Neural cell (in vitro differentiated cells): ENCODE results near the gene ARID1B. TPM values are rescaled to one million over a fixed set of nuclear protein-coding genes. Genes with fewer than 3 reads are reported as not detected.

Experiments used
- H2AFZ ChIP-seq: fragments of 200-600, 300-800 bp; sonication (generic), shearing (Covaris generic); 2 replicates; pipeline ENCODE4 v1.6.0; 2014; ENCODE audit warnings: low read depth, mild to moderate bottlenecking, antibody characterized with exemption, low read length, moderate library complexity
- H3F3A ChIP-seq: fragments of 200-600 bp; shearing (Covaris generic); 2 replicates; pipeline ENCODE4 v1.6.1; 2016; ENCODE audit warnings: mild to moderate bottlenecking, moderate library complexity, mixed read lengths, antibody characterized with exemption, low read length; ENCODE audit not compliant: insufficient read depth, poor library complexity, severe bottlenecking
- H3K27ac ChIP-seq: fragments of 200-600, 300-800 bp; sonication (generic), shearing (Covaris generic); 2 replicates; pipeline ENCODE4 v1.5.1; 2014; ENCODE audit warnings: mild to moderate bottlenecking, low read length, moderate library complexity
- H3K27me3 ChIP-seq: fragments of 300-800, 200-600 bp; sonication (generic), shearing (Covaris generic); 2 replicates; pipeline ENCODE4 v1.6.0; 2014; ENCODE audit warnings: mild to moderate bottlenecking, low read depth, low read length, moderate library complexity; ENCODE audit not compliant: insufficient read depth
- H3K36me3 ChIP-seq: fragments of 300-800, 200-600 bp; sonication (generic), shearing (Covaris generic); 2 replicates; pipeline ENCODE4 v1.5.1; 2014; ENCODE audit warnings: mild to moderate bottlenecking, antibody characterized with exemption, low read length, moderate library complexity; ENCODE audit not compliant: insufficient read depth
- H3K4me2 ChIP-seq: fragments of 300-800, 200-600 bp; sonication (generic), shearing (Covaris generic); 2 replicates; pipeline ENCODE4 v1.6.0; 2014; ENCODE audit warnings: mild to moderate bottlenecking, low read length
- H3K4me3 ChIP-seq: fragments of 300-800, 200-600 bp; sonication (generic), shearing (Covaris generic); 2 replicates; pipeline ENCODE4 v1.5.1; 2014; ENCODE audit warnings: mild to moderate bottlenecking, low read length, moderate library complexity
- H3K79me2 ChIP-seq: fragments of 200-600 bp; shearing (Covaris generic); replicated peaks from 2 replicates; pipeline ENCODE4 v1.6.0; 2014; ENCODE audit warnings: mild to moderate bottlenecking, low read length, moderate library complexity; ENCODE audit not compliant: insufficient read depth
- H3K9ac ChIP-seq: fragments of 300-800, 200-600 bp; sonication (generic), shearing (Covaris generic); 2 replicates; pipeline ENCODE4 v1.6.1; 2016; ENCODE audit warnings: mild to moderate bottlenecking, low read length, mixed read lengths
- H3K9me2 ChIP-seq: fragments of 200-600 bp; shearing (Covaris generic); 2 replicates; pipeline ENCODE4 v1.6.1; 2016; ENCODE audit warnings: mild to moderate bottlenecking, low read length, mixed read lengths; ENCODE audit not compliant: insufficient read depth
- H3K9me3 ChIP-seq: fragments of 200-600, 300-800 bp; sonication (generic), shearing (Covaris generic); 2 replicates; pipeline ENCODE4 v1.6.1; 2016; ENCODE audit warnings: mild to moderate bottlenecking, mixed run types, low read length, moderate library complexity, mixed read lengths
- H4K20me1 ChIP-seq: fragments of 200-600 bp; shearing (Covaris generic); 2 replicates; pipeline ENCODE4 v1.6.1; 2016; ENCODE audit warnings: mild to moderate bottlenecking, mixed run types; ENCODE audit not compliant: insufficient read depth
- EP300 ChIP-seq: fragments of 450-650 bp; conservative IDR thresholded peaks from 2 replicates; pipeline ENCODE4 v1.6.1; 2014; ENCODE audit warnings: antibody characterized with exemption, mild to moderate bottlenecking, moderate library complexity; ENCODE audit not compliant: poor library complexity, severe bottlenecking
- EZH2 ChIP-seq: fragments of 200-600, 300-800 bp; shearing (Covaris generic), sonication (generic); IDR thresholded peaks from 2 replicates; pipeline ENCODE4 v1.6.1; 2014; ENCODE audit warnings: antibody characterized with exemption, low read length, borderline replicate concordance, mild to moderate bottlenecking; ENCODE audit not compliant: insufficient read depth, poor library complexity, severe bottlenecking
- MXI1 ChIP-seq: fragments of 450-650 bp; conservative IDR thresholded peaks from 2 replicates; pipeline ENCODE4 v1.6.1; 2014; ENCODE audit warnings: antibody characterized with exemption, mild to moderate bottlenecking; ENCODE audit not compliant: poor library complexity, severe bottlenecking
- POLR2AphosphoS5 ChIP-seq: IDR thresholded peaks from 2 replicates; pipeline ENCODE4 v1.6.1; 2012
- REST ChIP-seq: IDR thresholded peaks from 2 replicates; pipeline ENCODE4 v1.6.1; 2012; ENCODE audit warnings: borderline replicate concordance
- SMC3 ChIP-seq: fragments of 450-650 bp; conservative IDR thresholded peaks from 2 replicates; pipeline ENCODE4 v1.6.1; 2014; ENCODE audit warnings: antibody characterized with exemption, mild to moderate bottlenecking, moderate library complexity; ENCODE audit not compliant: poor library complexity
- TAF1 ChIP-seq: IDR thresholded peaks from 2 replicates; pipeline ENCODE4 v1.6.1; 2012; ENCODE audit warnings: low read depth
- polyA plus RNA-seq: library from polyadenylated mRNA; depleted of rRNA; stranded (reverse); fragments of >200 nt; gene quantifications from 2 replicates; pipeline ENCODE4 v1.2.3, GENCODE V29; 2014
- TF ChIP-seq, protein P1 (sequence below): fragments of 450-650 bp; IDR thresholded peaks from 2 replicates; pipeline ENCODE4 v1.5.1; 2014; ENCODE audit warnings: antibody characterized with exemption, mild to moderate bottlenecking, moderate library complexity; ENCODE audit not compliant: poor library complexity, severe bottlenecking

ARID1B gene
- polyA plus RNA-seq, 1 donor from 2014 or later: 35.0 TPM

DNA sequence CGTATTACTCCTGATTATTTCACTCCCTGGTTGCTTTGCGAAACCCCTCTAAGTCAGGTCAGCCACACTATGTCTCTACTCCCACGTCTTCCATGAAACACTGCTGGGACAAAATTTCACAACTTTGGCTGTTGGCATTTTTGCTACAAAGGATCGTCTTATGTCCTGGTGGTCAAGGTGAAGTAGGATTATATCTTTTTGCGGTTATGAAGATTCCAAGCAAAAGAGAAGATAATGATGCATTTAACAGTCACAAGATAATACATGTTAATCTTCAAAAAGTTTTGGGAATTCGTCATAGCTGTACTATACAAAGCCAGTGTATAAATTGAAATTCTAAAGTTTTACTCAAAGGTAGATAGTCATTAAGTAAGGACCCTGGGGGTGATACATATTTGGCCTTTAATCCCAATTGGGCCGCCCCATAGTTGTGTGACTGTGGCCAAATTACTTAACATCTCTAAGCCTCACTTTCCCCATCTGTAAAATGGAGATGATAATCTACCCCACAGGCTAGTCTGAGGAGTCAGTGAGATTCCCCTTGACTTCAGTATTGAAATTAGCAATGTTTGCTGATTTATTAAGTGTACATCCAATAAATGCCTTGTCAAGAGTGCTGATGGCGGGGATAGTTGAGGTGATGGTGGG lies 212.1 kb downstream of the ARID1B start:
- no peaks in the 10 kb centered on the region for H3K9me2 ChIP-seq
- H2AFZ ChIP-seq: no peak overlapping the region
- H4K20me1 ChIP-seq: peaks cover 8% of the 10 kb centered on the region
- H3K9ac ChIP-seq: no peak overlapping the region
- peaks cover 13% of the 10 kb centered on the region for H3K79me2 ChIP-seq
- no peaks in the 10 kb centered on the region for H3K36me3 ChIP-seq
- no peak for TF ChIP-seq REST
- no peak for TF ChIP-seq EP300
- no peak for TF ChIP-seq MXI1
- no peak for TF ChIP-seq EZH2
- TF ChIP-seq SMC3: no peak
- TF ChIP-seq, protein P1, sequence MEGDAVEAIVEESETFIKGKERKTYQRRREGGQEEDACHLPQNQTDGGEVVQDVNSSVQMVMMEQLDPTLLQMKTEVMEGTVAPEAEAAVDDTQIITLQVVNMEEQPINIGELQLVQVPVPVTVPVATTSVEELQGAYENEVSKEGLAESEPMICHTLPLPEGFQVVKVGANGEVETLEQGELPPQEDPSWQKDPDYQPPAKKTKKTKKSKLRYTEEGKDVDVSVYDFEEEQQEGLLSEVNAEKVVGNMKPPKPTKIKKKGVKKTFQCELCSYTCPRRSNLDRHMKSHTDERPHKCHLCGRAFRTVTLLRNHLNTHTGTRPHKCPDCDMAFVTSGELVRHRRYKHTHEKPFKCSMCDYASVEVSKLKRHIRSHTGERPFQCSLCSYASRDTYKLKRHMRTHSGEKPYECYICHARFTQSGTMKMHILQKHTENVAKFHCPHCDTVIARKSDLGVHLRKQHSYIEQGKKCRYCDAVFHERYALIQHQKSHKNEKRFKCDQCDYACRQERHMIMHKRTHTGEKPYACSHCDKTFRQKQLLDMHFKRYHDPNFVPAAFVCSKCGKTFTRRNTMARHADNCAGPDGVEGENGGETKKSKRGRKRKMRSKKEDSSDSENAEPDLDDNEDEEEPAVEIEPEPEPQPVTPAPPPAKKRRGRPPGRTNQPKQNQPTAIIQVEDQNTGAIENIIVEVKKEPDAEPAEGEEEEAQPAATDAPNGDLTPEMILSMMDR: no peak
- no peak for TF ChIP-seq POLR2AphosphoS5
- no peak for TF ChIP-seq TAF1
- H3K27me3 ChIP-seq: no peaks in the 10 kb centered on the region
- no peak overlapping the region for H3K27ac ChIP-seq
- no peaks in the 10 kb centered on the region for H3F3A ChIP-seq
- no peaks in the 10 kb centered on the region for H3K9me3 ChIP-seq
- H3K4me3 ChIP-seq: no peak overlapping the region
- no peak overlapping the region for H3K4me2 ChIP-seq

DNA sequence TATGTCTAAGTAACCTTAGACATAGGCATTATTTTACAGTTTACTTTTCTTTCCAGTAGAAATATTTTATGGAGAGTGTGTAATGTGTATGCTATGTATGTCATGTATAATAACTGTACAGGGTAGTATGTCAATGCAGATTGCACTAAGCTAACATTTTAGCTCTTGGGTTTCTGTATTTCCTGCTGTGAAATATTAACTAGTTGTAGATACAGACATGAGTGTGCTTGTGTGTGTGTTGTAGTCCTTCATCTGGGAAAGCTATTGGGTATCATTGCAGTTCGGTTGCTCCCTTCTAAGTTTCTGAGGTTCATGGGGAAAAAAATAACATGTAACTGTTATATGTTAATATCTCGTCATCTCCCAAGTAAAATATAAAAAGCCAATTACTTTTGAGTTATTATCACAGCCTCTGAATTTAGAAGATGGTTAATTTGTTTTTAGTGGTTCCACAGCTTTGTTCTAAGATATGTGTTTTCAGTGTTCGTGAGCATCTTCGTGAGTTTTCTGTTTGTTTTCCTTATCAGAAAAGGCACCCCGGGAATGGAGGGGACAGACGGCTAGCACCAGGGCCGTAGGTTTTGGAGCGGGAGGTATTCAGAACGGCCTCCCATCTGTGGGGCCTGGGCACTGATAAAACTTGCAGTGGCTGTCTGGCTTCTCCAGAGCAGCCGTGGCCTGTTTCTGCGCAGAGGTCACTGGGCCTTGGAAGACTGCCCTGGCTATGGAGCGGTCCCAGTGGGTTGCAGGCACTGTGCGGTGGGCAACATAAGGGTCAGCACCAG lies 215.0 kb downstream of the ARID1B start:
- no peak overlapping the region for H3K4me3 ChIP-seq
- H3K4me2 ChIP-seq: no peak overlapping the region
- H2AFZ ChIP-seq: no peak overlapping the region
- H4K20me1 ChIP-seq: no peaks in the 10 kb centered on the region
- TF ChIP-seq, protein P1: no peak
- no peak for TF ChIP-seq EP300
- no peak for TF ChIP-seq SMC3
- no peak for TF ChIP-seq EZH2
- TF ChIP-seq POLR2AphosphoS5: no peak
- H3K27me3 ChIP-seq: no peaks in the 10 kb centered on the region
- no peaks in the 10 kb centered on the region for H3K36me3 ChIP-seq
- H3K27ac ChIP-seq: no peak overlapping the region
- H3K9me2 ChIP-seq: no peaks in the 10 kb centered on the region
- no peaks in the 10 kb centered on the region for H3K9me3 ChIP-seq
- H3K9ac ChIP-seq: no peak overlapping the region
- H3F3A ChIP-seq: no peaks in the 10 kb centered on the region
- H3K79me2 ChIP-seq: peaks cover 22% of the 10 kb centered on the region
